Stimulated activated CD8-positive, alpha-beta memory T cell treated with anti-CD3 and anti-CD28 coated beads, Interleukin-4, amount 100 ng/mL, for 1 hour (primary cell): ENCODE measurements around the gene PRKCSH.
"Not testable (repeated sequence)": the region's sequence is repeated elsewhere in the genome, so short reads cannot be mapped to it uniquely, and the experiment has no call there.

Experiments used
- DNase-seq, 2 donors: peaks; one replicate each; pipeline ENCODE4 v3.0.0-alpha.2; 2020; ENCODE audit warnings: low read depth in 2 of 2, low spot score in 1 of 2

Gene PRKCSH

GRCh38 chr19:11450570-11451326 lies 15.3 kb downstream of the PRKCSH start:
- DNase-seq: no peak

- no peak for DNase-seq
Measured at GRCh38 chr19:11451327-11451870, 16.0 kb downstream of the PRKCSH start.

DNA sequence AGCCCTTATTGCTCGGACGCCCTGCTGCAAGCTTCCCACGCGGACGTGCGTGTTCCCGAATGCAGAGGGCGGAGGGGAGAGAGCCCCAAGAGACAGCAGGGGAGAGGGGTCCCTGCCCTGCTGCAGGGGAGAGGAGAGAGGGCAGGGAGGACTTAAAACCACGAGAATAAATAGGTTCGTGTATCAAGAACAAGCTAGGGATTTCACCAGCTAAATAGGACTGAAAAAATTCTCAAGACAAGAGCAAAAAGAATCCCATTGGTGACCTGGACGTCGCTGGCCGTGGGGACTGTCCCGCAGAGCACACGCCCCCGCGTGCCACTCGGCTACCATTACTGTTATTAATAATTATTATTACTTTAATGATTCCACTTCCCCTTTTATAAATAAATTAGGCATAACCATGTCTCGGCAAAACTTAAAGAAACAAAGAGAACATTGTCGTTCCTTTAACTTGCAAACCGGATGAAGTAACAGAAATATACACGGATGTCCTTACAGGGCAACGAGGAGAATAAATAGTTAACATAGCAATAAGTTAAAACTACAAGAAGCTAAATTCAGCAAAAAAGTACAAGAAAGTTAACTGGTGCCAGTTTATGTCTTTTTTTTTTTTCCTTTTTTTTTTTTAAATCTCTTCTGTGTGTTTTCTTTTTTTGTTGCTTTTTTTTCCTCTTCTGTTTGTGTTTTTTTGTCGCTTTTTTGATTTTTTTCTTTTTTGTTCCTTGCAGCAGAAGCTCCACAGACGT lies 16.6 kb downstream of the PRKCSH start:
- DNase-seq: no peak

- DNase-seq: no peak
Measured at GRCh38 chr19:11452620-11453310, 17.3 kb downstream of the PRKCSH start.

GRCh38 chr19:11453468-11454341 lies 18.3 kb downstream of the PRKCSH start:
- no peak for DNase-seq

DNA sequence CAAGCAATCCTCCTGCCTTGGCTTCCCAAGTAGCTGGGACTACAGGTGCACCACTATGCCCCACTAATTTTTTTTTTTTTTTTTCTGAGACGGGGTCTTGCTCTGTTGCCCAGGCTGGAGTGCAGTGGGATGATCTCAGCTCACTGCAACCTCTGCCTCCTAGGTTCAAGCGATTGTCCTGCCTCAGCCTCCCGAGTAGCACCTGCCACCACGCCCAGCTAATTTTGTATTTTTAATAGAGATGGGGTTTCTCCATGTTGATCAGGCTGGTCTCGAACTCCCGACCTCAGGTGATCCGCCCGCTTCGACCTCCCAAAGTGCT lies 19.8 kb downstream of the PRKCSH start:
- not testable (repeated sequence) for DNase-seq

DNA sequence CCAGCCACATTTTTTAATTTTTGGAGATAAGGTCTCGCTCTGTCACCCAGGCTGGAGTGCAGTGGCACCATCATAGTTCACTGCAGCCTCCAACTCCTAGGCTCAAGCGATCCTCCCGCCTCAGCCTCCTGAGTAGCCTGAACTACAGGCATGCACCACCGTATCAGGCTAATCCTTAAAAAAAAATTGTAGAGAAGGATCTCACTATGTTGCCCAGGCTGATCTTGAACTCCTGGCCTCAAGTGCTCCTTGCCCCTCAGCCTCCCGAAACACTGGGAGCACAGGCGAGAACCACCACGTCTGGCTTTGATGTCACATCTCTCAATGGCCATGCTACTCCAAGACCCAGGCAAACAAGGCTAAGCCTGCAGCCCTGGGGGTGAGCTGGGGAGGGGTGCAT lies 21.2 kb downstream of the PRKCSH start:
- no peak for DNase-seq

- no peak for DNase-seq
Measured at GRCh38 chr19:11457115-11457514, 21.7 kb downstream of the PRKCSH start.

GRCh38 chr19:11457831-11458230 lies 22.4 kb downstream of the PRKCSH start:
- DNase-seq: no peak

- no peak for DNase-seq
Measured at GRCh38 chr19:11458236-11458900, 22.9 kb downstream of the PRKCSH start.

DNA sequence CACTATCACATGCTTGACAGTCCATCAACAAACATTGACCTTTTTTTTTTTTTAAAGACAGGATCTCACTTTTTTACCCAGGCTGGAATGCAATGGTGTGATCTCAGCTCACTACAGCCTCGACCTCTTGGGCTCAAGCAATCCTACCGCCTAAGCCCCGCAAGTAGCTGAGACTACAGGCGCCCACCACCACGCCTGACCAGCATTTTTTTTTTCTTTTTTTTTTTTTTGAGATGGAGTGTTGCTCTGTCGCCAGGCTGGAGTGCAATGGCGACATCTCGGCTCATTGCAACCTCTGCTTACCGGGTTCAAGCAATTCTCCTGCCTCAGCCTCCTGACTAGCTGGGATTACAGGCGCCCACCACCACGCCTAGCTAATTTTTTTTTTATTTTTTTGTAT lies 23.5 kb downstream of the PRKCSH start:
- not testable (repeated sequence) for DNase-seq

DNA sequence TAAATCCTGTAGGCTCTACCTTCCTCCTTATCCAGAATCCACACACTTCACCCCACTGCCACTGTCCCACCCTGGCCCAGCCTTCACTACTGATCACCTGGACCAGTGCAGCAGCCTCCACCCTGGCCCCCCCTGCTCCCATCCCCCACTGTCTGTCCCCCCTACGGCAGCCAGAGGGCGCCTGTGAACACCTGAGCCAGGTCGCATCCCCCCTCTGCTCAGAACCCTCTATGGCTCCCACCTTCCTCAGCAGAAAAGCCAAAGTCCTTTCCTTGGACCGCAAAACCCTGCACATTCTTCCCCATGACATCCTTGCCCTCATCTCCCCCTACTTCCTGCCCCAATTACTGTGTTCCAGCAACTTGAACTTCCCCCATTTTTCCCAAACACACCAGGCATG lies 24.8 kb downstream of the PRKCSH start:
- DNase-seq: no peak

DNA sequence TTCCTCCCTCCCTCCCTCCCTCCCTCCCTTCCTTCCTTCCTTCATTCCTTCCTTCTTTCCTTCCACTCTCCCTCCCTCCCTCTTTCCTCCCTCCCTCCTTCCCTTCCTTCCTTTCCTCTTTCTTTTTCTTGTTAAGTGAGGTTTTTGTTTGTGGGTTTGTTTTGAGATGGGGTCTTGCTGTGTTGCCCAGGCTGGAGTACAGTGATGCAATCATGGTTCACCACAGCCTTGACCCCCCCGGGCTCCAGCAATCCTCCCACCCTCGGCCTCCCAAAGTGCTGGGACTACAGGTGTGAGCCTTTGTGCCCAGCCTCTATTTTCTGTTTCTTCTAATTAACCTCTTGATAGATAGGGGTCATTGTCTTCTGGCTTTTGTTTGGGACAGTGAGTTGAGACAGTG lies 26.0 kb downstream of the PRKCSH start:
- DNase-seq: no peak

- no peak for DNase-seq
Measured at GRCh38 chr19:11463391-11463790, 28.0 kb downstream of the PRKCSH start.

GRCh38 chr19:11464333-11465265 lies 29.2 kb downstream of the PRKCSH start:
- no peak for DNase-seq

- no peak for DNase-seq
Measured at GRCh38 chr19:11465600-11465999, 30.2 kb downstream of the PRKCSH start.

- not testable (repeated sequence) for DNase-seq
Measured at GRCh38 chr19:11468266-11468845, 32.9 kb downstream of the PRKCSH start.

GRCh38 chr19:11473725-11474124 lies 38.3 kb downstream of the PRKCSH start:
- no peak for DNase-seq

DNA sequence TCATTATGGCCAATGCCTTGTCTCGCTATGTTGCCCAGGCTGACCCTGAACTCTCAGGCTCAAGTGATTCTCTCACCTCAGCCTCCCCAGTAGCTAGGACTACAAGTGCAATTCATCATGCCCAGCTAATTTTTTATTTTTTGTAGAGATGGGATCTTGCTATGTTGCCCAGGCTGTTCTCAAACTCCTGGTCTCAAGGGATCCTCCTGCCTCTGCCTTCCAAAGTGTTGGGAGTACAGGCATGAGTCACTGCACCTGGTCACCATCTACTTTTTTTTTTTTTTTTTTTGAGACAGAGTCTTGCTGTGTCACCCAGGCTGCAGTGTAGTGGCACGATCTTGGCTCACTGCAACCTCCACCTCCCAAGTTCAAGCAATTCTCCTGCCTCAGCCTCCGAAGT lies 39.9 kb downstream of the PRKCSH start:
- DNase-seq: not testable (repeated sequence)
